ENCODE measurements around the gene TMEM44. TPM values are rescaled to one million over a fixed set of nuclear protein-coding genes. Genes with fewer than 3 reads are reported as not detected.

TMEM44 gene
- total and polyA plus RNA-seq, 9 of the 15 experiments (the other 6 are each of a cell fraction or from before 2014, with no cell fraction given), result 0.53 to 18.1 (median 11.3) TPM

DNA sequence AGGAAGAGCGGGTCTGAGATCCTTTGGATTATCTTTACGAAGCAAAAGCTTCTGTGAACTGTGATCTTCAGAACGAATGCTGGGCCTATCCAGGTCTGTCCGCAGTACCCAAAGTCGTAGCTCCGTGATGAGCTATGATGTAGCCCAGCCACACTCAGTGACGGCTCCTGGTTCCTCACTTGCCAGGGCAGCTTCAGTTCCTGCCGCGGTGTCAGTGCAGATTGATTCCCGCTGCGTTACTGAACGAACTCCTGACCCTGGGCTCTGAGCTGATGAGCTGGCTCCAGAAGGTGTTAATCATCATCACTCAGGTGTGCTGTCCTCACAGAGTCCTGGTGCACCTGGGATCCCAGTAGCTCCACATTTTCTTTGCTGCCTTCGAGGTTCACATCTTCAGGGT lies 45.0 kb downstream of the TMEM44 start:
- ChIA-PET POLR2A (interaction anchor here (0.6 to 1.1 kb wide), 6 partner anchors 9 to 843 kb away, joined by 3 to 4 read pairs (median 3); no protein-coding TSS in a partner anchor), CTCF (ENCODE audit: low intra/inter-chr PET ratio) (no interaction called here)
- Histone ChIP-seq H2AFZ (ENCODE audit: low read depth, low read length) (no peak overlapping the region), H3K9me3 (replicated peaks; ENCODE audit: control insufficient read depth, insufficient read depth, low read depth, low read length) (no peaks in the 10 kb centered on the region), H3K4me3 (no peak overlapping the region), H3K9ac (ENCODE audit: insufficient read depth in 1 of 2, low read depth in 2 of 2, low read length in 2 of 2) (no peak overlapping the region), H3K36me3 (ENCODE audit: control insufficient read depth, insufficient read depth, low read length) (peaks cover 20% of the 10 kb centered on the region; the same call in 2 of the 3 replicates), H3K4me1 (replicated peaks in 1 of 2; ENCODE audit: control insufficient read depth in 2 of 2, insufficient read depth in 2 of 2, low read length in 2 of 2) (peaks cover 0 to 11% of the 10 kb centered on the region in 2 experiments; a peak in 3 of 5 replicates), H4K20me1 (replicated peaks; ENCODE audit: control insufficient read depth, insufficient read depth, low read length) (no peaks in the 10 kb centered on the region), H3K27me3 (ENCODE audit: control insufficient read depth in 2 of 2, insufficient read depth in 2 of 2, low read length in 2 of 2) (no peaks in the 10 kb centered on the region), H3K4me2 (ENCODE audit: insufficient read depth, low read length) (no peak overlapping the region), H3K79me2 (ENCODE audit: control insufficient read depth, insufficient read depth, low read length) (peaks cover 13% of the 10 kb centered on the region), H3K27ac (ENCODE audit: extremely low read depth, low read depth, low read length) (no peak overlapping the region), H3K9me1 (ENCODE audit: control insufficient read depth, insufficient read depth, low read length) (no peaks in the 10 kb centered on the region)
- in situ Hi-C loops (cut with MboI), result loop anchor here (10.0 kb wide), 1 partner anchor 253 kb away; no protein-coding TSS in a partner anchor
- BruUV-seq (replicated peaks), result no TSS peak
- intact Hi-C loops (cut with micrococcal nuclease), result no loop called here
- ATAC-seq (no peak), FAIRE-seq (no peak), DNase-seq (ENCODE audit: extremely low read depth in 1 of 4, low spot score in 3 of 4) (no peak)
- WGBS (ENCODE audit: insufficient coverage, low coverage, missing lambda C conversion rate), result 82% methylated on average over 13 of the region's 13 CpGs
- TF ChIP-seq HNRNPUL1 (IDR thresholded peaks at IDR 0.05; ENCODE audit: low read length) (no peak), ZNF165 (CRISPR knock-in tag; IDR thresholded peaks at IDR 0.05; ENCODE audit: borderline replicate concordance) (no peak)
- TF ChIP-seq, protein P1, sequence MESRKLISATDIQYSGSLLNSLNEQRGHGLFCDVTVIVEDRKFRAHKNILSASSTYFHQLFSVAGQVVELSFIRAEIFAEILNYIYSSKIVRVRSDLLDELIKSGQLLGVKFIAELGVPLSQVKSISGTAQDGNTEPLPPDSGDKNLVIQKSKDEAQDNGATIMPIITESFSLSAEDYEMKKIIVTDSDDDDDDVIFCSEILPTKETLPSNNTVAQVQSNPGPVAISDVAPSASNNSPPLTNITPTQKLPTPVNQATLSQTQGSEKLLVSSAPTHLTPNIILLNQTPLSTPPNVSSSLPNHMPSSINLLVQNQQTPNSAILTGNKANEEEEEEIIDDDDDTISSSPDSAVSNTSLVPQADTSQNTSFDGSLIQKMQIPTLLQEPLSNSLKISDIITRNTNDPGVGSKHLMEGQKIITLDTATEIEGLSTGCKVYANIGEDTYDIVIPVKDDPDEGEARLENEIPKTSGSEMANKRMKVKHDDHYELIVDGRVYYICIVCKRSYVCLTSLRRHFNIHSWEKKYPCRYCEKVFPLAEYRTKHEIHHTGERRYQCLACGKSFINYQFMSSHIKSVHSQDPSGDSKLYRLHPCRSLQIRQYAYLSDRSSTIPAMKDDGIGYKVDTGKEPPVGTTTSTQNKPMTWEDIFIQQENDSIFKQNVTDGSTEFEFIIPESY (CRISPR knock-in tag; IDR thresholded peaks at IDR 0.05), result peak; percentile 78
